ENCODE data around the gene SMC1B.

DNA sequence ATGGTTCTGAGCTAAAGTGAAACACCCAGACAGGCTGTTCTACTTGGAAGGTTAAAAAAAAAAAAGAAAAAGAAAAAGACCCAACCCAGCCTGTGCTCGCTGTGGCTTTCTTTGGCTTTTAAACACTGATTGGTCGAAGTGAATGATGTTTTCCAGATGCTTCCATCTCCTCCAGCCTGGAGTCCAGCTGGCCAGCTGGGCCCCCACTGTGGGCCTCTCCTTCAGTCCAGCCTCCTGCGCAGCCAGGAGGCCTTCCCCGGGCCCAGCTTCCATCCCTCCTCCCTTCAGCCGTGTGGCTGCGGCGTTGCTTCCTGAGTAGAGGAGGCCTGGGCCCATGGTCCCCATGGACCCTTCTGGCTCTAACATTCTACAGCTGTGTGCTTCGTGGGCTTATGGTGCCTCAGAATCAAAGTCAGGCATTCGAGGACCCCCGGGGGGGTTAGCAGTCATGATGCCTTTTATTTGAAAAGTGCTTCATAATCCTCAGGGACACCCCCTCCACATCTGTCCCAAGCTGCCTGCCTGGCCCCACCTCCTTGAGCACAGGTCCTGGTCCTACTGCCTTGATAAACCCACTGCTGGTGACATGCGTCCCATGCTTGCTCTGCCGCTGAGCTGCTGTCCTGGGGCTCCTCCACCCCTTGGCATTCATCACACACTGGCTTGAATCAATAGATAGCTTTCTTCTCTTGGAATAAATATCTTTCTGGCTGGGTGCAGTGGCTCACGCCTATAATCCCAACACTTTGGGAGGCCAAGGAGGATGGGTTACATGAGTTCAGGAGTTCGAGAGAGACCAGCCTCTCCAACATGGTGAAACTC is 47.1 kb upstream of the SMC1B start:
- TF ChIP-seq, protein P1, sequence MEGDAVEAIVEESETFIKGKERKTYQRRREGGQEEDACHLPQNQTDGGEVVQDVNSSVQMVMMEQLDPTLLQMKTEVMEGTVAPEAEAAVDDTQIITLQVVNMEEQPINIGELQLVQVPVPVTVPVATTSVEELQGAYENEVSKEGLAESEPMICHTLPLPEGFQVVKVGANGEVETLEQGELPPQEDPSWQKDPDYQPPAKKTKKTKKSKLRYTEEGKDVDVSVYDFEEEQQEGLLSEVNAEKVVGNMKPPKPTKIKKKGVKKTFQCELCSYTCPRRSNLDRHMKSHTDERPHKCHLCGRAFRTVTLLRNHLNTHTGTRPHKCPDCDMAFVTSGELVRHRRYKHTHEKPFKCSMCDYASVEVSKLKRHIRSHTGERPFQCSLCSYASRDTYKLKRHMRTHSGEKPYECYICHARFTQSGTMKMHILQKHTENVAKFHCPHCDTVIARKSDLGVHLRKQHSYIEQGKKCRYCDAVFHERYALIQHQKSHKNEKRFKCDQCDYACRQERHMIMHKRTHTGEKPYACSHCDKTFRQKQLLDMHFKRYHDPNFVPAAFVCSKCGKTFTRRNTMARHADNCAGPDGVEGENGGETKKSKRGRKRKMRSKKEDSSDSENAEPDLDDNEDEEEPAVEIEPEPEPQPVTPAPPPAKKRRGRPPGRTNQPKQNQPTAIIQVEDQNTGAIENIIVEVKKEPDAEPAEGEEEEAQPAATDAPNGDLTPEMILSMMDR (IDR thresholded peaks at IDR 0.05), result no peak
- no peak for TF ChIP-seq POLR2AphosphoS5 (IDR thresholded peaks at IDR 0.05; ENCODE audit: low read depth, low read length)
- TF ChIP-seq TCF7L2 (IDR thresholded peaks at IDR 0.05; ENCODE audit: low read depth, low read length), result no peak
